Epithelial cell of proximal tubule (primary cell): ENCODE results near the gene NMUR1. TPM values are rescaled to one million over a fixed set of nuclear protein-coding genes. Genes with fewer than 3 reads are reported as not detected.

Source experiments
- DNase-seq: peaks from one replicate; pipeline ENCODE4 v3.0.0-alpha.2; 2011; ENCODE audit warnings: low read depth
- H3K4me3 ChIP-seq: 2 replicates; pipeline ENCODE4 v1.5.1; 2011; ENCODE audit warnings: low read depth, mild to moderate bottlenecking, low read length
- CTCF ChIP-seq: conservative IDR thresholded peaks from 2 replicates; pipeline ENCODE4 v1.5.1; 2012; ENCODE audit warnings: low read depth, mild to moderate bottlenecking, low read length
- total RNA-seq: library from RNA; depleted of rRNA; stranded (reverse); fragments of >200 nt; gene quantifications from 2 replicates; pipeline ENCODE4 v1.2.3, GENCODE V29; 2015

NMUR1 gene
- total RNA-seq, 1 donor from 2014 or later: not detected

- no peak for TF ChIP-seq CTCF
- no peak overlapping the region for H3K4me3 ChIP-seq
- no peak for DNase-seq
These were observed 35.6 kb downstream of the NMUR1 start for GRCh38 chr2:231494669-231495068.

GRCh38 chr2:231490801-231491200 lies 39.4 kb downstream of the NMUR1 start:
- DNase-seq: no peak
- no peak overlapping the region for H3K4me3 ChIP-seq
- no peak for TF ChIP-seq CTCF

- no peak overlapping the region for H3K4me3 ChIP-seq
- peak; percentile 29 for TF ChIP-seq CTCF
- DNase-seq: no peak
These were observed 40.3 kb downstream of the NMUR1 start for GRCh38 chr2:231489990-231490389.

GRCh38 chr2:231488331-231488730 lies 41.9 kb downstream of the NMUR1 start:
- DNase-seq: no peak
- no peak for TF ChIP-seq CTCF
- no peak overlapping the region for H3K4me3 ChIP-seq

- TF ChIP-seq CTCF: no peak
- no peak overlapping the region for H3K4me3 ChIP-seq
These were observed 43.2 kb downstream of the NMUR1 start for GRCh38 chr2:231486851-231487596.

GRCh38 chr2:231483398-231484329 lies 46.6 kb downstream of the NMUR1 start:
- TF ChIP-seq CTCF: no peak
- DNase-seq: no peak
- H3K4me3 ChIP-seq: no peak overlapping the region

More at GRCh38 chr2:231486851-231487596, 43.2 kb downstream of the NMUR1 start:
- DNase-seq: no peak
